Activated CD8-positive, alpha-beta memory T cell treated with anti-CD3 and anti-CD28 coated beads, Interleukin-2, amount 10 ng/mL, durations not matched to agents 7 days and 5 days (primary cell): Measurements from ENCODE around the gene TRAK1. TPM values are rescaled to one million over a fixed set of nuclear protein-coding genes. Genes with fewer than 3 reads are reported as not detected.

ENCODE experiments used
- ATAC-seq: fragments of 150-1000 bp; cut with Tn5 transposase; one replicate; pipeline ENCODE4 v1.10.0; 2021; ENCODE audit warnings: moderate library complexity
- CTCF ChIA-PET: fragments of 350-600 bp; sonication (Branson Sonifier 250); formaldehyde crosslinking; loops from one replicate; lab custom pipeline; 2021; ENCODE audit warnings: antibody characterized with exemption; lab: Charles Lee
- DNase-seq: peaks from one replicate; pipeline ENCODE4 v3.0.0-alpha.2; 2020
- H3K27ac Mint-ChIP-seq: one replicate; pipeline ENCODE4 v1.8.0; 2021; ENCODE audit warnings: mild to moderate bottlenecking, mixed read lengths
- H3K27me3 Mint-ChIP-seq: one replicate; pipeline ENCODE4 v1.8.0; 2021; ENCODE audit warnings: mixed read lengths
- H3K36me3 Mint-ChIP-seq: one replicate; pipeline ENCODE4 v1.8.0; 2021; ENCODE audit warnings: mild to moderate bottlenecking, mixed read lengths
- H3K4me1 Mint-ChIP-seq: one replicate; pipeline ENCODE4 v1.8.0; 2021; ENCODE audit warnings: mixed read lengths
- H3K4me3 Mint-ChIP-seq: one replicate; pipeline ENCODE4 v1.8.0; 2021; ENCODE audit warnings: mild to moderate bottlenecking, moderate library complexity, mixed read lengths
- H3K9me3 Mint-ChIP-seq: one replicate; pipeline ENCODE4 v1.8.0; 2022; ENCODE audit warnings: low read depth, mixed read lengths
- total RNA-seq, 2 experiments: library from RNA; stranded (reverse); gene quantifications; one replicate each; pipeline ENCODE4 v1.2.3, GENCODE V29; 2021

TRAK1 gene
- total RNA-seq, 2 experiments from 2014 or later = 27.3 to 31.1 TPM

DNA sequence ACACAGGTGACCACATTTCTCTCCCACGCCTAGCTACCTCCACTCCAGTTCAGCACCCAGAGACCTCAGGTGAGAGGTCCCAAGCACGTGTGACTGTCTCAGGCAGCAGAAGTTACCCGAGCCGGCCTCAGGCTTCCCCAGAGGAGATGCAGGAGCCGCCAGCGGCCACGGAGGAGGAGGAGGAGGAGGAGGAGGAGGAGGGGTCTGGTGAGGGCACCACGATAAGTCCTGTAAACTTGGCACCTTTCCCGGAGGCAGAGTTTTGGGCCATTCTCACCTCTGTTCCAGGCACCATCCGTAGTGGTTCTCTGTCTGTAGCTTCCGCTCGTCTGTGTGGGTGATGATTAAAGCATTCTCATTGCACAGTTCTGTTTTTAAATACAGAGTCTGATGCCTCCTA, 118.8 kb downstream of the TRAK1 start:
- Mint-ChIP-seq H3K27me3 (no peaks in the 10 kb centered on the region), H3K4me3 (no peak overlapping the region), H3K27ac (no peak overlapping the region), H3K9me3 (no peaks in the 10 kb centered on the region), H3K36me3 (peaks cover 14% of the 10 kb centered on the region), H3K4me1 (peaks cover 23% of the 10 kb centered on the region)
- DNase-seq (no peak), ATAC-seq (no peak)
- CTCF ChIA-PET = interaction anchor here (1.7 kb wide), 1 partner anchor 19 kb away, joined by 9 read pairs; no protein-coding TSS in a partner anchor

DNA sequence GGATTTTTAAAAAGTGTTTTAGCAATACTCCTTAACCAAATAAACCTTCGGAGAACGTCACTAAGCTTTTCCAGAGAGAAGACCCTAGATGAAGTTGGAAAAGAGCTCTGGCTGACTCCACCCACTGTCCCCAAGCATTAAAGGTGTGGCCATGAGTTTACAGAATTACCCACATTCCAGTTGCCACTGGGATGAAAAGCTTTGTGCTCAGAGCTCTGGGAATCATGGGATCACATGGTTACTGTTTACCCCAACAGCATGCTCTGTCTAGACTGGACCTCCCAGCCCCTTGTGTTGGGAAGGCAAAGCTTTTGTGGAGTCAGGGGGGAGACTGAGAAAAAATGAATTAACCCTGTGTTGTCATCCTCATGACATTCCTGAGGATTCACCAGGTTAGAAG, 119.6 kb downstream of the TRAK1 start:
- CTCF ChIA-PET = interaction anchor here (1.7 kb wide), 1 partner anchor 19 kb away, joined by 9 read pairs; no protein-coding TSS in a partner anchor
- Mint-ChIP-seq H3K4me3 (no peak overlapping the region), H3K4me1 (peaks cover 30% of the 10 kb centered on the region), H3K27ac (no peak overlapping the region), H3K36me3 (peaks cover 17% of the 10 kb centered on the region), H3K27me3 (no peaks in the 10 kb centered on the region), H3K9me3 (no peaks in the 10 kb centered on the region)
- ATAC-seq = no peak
- no peak for DNase-seq

DNA sequence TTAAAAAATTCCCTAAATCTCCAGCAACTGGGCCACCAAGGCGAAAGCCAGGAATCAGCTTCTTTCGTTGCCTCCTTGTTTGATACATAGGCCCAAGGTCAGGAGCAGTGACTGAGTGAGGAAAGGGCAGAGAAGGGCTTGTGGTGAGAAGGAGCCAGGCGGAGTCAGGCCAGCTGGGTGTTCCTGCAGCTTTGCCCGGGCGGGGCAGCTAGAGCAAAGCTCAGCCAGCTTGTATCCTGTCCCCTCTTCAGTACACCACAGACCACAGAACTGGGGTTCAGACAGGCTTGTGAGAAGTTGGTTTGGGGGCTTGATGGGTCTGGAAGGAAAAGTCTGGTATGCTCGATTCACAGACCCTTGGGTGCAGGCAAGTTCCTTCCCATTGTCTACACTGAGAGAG, 122.3 kb downstream of the TRAK1 start:
- no peaks in the 10 kb centered on the region for H3K9me3 Mint-ChIP-seq
- H3K4me1 Mint-ChIP-seq = peaks cover 51% of the 10 kb centered on the region
- H3K27ac Mint-ChIP-seq = peak overlapping the region; percentile 42
- H3K36me3 Mint-ChIP-seq = peaks cover 17% of the 10 kb centered on the region
- peak; percentile 67 for DNase-seq
- no peak overlapping the region for H3K4me3 Mint-ChIP-seq
- no peaks in the 10 kb centered on the region for H3K27me3 Mint-ChIP-seq
- ATAC-seq = peak; percentile 48
- CTCF ChIA-PET = interaction anchor here (5.4 kb wide), 1 partner anchor 22 kb away, joined by 28 read pairs; no protein-coding TSS in a partner anchor

DNA sequence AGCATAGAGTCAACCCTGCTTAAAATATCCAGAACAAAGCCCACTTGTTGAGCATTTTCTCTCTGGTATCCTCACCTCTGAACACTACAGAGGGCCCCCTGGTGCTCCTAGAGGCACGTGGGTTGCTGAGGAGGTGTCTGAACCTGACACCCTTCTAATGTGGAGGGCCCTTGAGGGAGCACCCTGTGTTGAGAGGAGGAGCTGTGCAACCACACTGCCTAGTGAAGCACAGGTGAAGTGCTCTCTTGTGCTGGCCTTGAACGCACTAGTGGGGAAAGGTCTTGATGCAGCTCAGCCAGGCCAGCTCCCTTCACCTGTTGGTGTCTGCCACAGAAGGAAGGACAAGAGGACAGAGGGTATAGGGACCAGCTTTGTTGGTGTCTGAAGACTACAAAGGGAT, 122.9 kb downstream of the TRAK1 start:
- H3K27ac Mint-ChIP-seq = peak overlapping the region; percentile 8
- H3K27me3 Mint-ChIP-seq = no peaks in the 10 kb centered on the region
- H3K36me3 Mint-ChIP-seq = peaks cover 17% of the 10 kb centered on the region
- peaks cover 51% of the 10 kb centered on the region for H3K4me1 Mint-ChIP-seq
- H3K9me3 Mint-ChIP-seq = no peaks in the 10 kb centered on the region
- H3K4me3 Mint-ChIP-seq = no peak overlapping the region
- ATAC-seq = peak; percentile 34
- DNase-seq = peak; percentile 47
- CTCF ChIA-PET = interaction anchor here (1.1 to 5.4 kb wide), 3 partner anchors 15 to 229 kb away, joined by 3 to 28 read pairs (median 3); no protein-coding TSS in a partner anchor

DNA sequence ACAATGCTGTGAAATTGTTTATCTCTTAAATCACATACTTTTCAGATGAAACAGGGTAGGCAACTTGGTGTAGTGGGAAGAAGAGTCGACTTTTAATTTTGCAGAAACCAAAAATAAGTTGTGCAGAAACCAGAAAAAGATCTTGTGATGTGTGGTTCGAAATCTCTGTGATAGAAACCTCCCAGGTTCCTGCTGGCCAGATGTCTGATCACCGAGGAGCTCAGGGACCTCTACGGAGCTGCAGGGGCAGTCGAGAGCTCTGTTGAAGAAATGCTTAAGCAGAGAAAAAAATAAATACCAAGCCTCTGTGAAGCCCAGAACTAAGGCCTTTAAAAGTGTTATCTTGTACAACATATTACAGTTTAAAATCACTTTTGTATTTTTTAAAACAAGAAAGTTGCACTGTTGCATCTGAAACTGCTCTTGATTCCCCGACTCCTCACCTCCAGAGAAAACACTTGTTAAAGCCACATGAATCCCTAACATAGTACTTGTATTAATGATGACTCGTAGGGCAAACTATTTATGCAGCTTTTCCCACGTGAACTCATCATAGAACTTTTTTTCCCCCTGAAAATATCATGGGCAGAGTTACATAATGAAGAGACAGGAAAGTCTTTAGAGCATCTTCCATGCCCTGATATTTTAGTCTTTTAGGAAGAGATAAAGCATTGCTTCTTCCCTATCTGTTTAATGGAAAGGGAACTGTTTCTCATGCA, 123.6 kb downstream of the TRAK1 start:
- H3K4me1 Mint-ChIP-seq = peaks cover 51% of the 10 kb centered on the region
- peak overlapping the region; percentile 25 for H3K27ac Mint-ChIP-seq
- H3K36me3 Mint-ChIP-seq = peaks cover 13% of the 10 kb centered on the region
- no peak for DNase-seq
- no peak overlapping the region for H3K4me3 Mint-ChIP-seq
- no peak for ATAC-seq
- H3K9me3 Mint-ChIP-seq = no peaks in the 10 kb centered on the region
- CTCF ChIA-PET = interaction anchor here (1.1 to 5.4 kb wide), 3 partner anchors 15 to 229 kb away, joined by 3 to 28 read pairs (median 3); no protein-coding TSS in a partner anchor
- H3K27me3 Mint-ChIP-seq = no peaks in the 10 kb centered on the region

DNA sequence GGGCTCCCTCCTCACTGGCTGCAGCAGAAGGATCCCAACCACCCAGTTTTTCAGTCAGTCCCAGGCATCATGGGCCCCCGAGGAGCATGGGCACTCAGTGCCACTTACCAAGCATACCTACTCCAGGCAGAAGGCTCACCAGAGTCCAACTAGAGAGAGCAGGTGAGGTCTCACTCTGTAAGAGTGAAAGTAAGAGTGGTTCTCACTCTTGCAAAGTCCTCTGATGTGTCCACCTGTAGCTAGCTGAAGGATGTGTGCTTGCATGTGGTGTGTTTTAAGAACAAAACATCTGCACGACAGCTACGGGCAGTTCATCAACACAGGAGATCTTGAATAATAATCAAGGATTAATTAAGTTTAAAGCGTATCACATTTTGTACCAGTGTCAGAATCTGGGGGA, 125.1 kb downstream of the TRAK1 start:
- Mint-ChIP-seq H3K27ac (peak overlapping the region; percentile 31), H3K27me3 (no peaks in the 10 kb centered on the region), H3K9me3 (no peaks in the 10 kb centered on the region), H3K36me3 (peaks cover 12% of the 10 kb centered on the region), H3K4me3 (no peak overlapping the region), H3K4me1 (peaks cover 51% of the 10 kb centered on the region)
- CTCF ChIA-PET = interaction anchor here (0.6 to 5.4 kb wide), 3 partner anchors 25 to 1571 kb away, joined by 3 to 28 read pairs (median 3); no protein-coding TSS in a partner anchor
- no peak for DNase-seq
- peak; percentile 41 for ATAC-seq

DNA sequence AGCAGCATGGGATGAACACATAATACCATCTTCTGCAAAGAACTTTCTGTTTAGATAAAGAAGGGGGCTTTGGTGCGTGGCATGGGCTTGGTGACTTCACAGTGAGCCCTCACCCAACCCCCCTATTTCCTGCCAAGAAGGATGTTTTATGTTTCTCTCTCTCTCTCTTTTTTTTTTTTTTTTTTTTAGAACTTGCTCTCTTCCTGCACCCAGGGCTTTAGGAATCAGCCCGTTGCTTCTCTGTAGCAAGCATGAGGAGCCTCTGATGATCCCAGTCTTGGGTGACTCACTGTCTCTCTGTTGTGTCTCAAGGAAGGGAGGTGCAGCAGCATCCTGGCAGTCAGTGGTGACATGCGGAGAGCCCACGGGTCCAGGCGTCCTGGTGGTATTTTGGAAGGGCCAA, 125.8 kb downstream of the TRAK1 start:
- ATAC-seq = peak; percentile 38
- Mint-ChIP-seq H3K4me1 (peaks cover 51% of the 10 kb centered on the region), H3K27ac (peak overlapping the region; percentile 31), H3K27me3 (no peaks in the 10 kb centered on the region), H3K4me3 (peak overlapping the region; percentile 3), H3K36me3 (peaks cover 6% of the 10 kb centered on the region), H3K9me3 (no peaks in the 10 kb centered on the region)
- DNase-seq = no peak
- CTCF ChIA-PET = interaction anchor here (0.6 to 5.4 kb wide), 3 partner anchors 26 to 1572 kb away, joined by 3 to 28 read pairs (median 3); no protein-coding TSS in a partner anchor

DNA sequence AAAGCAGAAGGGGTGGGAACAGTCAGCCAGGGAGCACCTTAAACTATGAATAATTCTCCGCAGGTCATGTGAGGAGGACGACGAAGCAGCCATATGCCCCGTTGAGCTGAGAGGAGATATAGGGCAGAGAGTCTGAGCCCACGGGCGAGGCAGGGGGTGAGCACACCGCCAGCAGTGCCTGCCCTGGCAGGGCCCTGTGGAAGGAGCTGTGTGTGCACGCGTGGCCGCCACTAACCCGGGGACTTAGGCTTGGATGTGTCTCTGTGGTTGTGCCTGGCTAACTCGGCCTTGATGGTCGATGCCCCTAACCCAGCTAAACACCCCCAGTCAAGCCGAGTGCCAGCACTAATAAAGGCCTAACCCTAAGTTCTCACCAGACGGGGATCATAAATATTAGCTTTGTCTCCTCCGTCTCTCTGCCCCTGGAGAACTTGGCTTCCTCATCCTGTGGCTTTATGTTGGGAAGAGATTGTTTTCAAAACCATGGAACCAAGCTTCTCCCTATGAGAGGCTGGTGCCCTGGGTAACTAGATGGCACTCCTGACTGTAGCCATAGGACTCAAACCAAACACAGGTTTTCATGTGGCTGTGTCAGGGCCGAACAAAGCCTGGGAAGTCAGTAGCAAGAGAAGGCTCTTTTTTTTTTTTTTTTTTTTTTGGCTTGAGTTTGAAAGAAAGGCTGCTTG, 129.4 kb downstream of the TRAK1 start:
- CTCF ChIA-PET = no interaction called here

DNA sequence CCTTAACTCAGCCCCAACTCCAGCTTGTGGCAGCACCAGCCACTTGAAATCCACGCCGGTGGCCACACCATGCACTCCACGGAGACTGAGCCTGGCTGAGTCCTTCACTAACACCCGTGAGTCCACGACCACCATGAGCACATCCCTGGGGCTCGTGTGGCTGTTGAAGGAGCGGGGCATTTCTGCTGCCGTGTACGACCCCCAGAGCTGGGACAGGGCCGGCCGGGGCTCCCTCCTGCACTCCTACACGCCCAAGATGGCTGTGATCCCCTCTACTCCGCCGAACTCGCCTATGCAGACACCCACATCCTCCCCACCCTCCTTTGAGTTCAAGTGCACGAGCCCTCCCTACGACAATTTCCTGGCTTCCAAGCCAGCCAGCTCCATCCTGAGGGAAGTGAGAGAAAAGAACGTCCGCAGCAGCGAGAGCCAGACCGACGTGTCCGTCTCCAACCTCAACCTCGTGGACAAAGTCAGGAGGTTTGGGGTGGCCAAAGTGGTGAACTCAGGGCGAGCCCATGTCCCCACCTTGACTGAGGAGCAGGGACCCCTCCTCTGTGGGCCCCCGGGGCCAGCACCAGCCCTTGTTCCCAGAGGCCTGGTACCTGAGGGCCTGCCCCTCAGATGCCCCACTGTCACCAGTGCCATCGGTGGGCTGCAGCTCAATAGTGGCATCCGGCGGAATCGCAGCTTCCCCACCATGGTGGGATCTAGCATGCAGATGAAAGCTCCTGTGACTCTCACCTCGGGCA, 132.0 kb downstream of the TRAK1 start:
- H3K9me3 Mint-ChIP-seq = no peaks in the 10 kb centered on the region
- H3K4me3 Mint-ChIP-seq = no peak overlapping the region
- peaks cover 7% of the 10 kb centered on the region for H3K36me3 Mint-ChIP-seq
- DNase-seq (no peak), ATAC-seq (no peak)
- peaks cover 12% of the 10 kb centered on the region for H3K4me1 Mint-ChIP-seq
- no peaks in the 10 kb centered on the region for H3K27me3 Mint-ChIP-seq
- no peak overlapping the region for H3K27ac Mint-ChIP-seq
- CTCF ChIA-PET = no interaction called here

More for the DNA sequence above, 129.4 kb downstream of the TRAK1 start:
- H3K27ac Mint-ChIP-seq = no peak overlapping the region
- no peak overlapping the region for H3K4me3 Mint-ChIP-seq
- H3K4me1 Mint-ChIP-seq = peaks cover 22% of the 10 kb centered on the region
- no peaks in the 10 kb centered on the region for H3K27me3 Mint-ChIP-seq
- ATAC-seq (no peak), DNase-seq (no peak)
- H3K36me3 Mint-ChIP-seq = peaks cover 4% of the 10 kb centered on the region
- H3K9me3 Mint-ChIP-seq = no peaks in the 10 kb centered on the region

DNA sequence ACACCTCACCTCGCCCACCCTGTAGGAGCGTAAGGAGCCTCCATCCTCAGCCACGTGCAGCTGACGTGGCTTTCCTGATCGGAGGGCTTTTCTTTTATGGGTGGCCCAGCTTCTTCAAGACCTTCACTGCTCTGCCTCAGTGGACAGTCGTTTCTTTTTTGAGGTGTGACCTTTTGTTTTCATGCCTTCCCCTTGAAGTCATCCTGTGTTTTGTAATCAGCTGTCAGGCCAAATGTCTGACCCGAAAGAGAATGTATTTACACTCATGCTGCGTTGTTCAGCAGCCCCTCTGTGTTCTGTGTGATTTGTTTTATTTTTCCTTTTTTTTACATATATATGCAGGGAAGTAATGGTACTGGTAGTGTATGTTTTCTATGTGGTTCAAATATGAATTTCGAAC, 133.0 kb downstream of the TRAK1 start:
- peaks cover 13% of the 10 kb centered on the region for H3K4me1 Mint-ChIP-seq
- CTCF ChIA-PET = no interaction called here
- peaks cover 2% of the 10 kb centered on the region for H3K27me3 Mint-ChIP-seq
- H3K9me3 Mint-ChIP-seq = no peaks in the 10 kb centered on the region
- ATAC-seq = no peak
- no peak for DNase-seq
- H3K36me3 Mint-ChIP-seq = peaks cover 7% of the 10 kb centered on the region
- H3K4me3 Mint-ChIP-seq = no peak overlapping the region
- H3K27ac Mint-ChIP-seq = no peak overlapping the region

DNA sequence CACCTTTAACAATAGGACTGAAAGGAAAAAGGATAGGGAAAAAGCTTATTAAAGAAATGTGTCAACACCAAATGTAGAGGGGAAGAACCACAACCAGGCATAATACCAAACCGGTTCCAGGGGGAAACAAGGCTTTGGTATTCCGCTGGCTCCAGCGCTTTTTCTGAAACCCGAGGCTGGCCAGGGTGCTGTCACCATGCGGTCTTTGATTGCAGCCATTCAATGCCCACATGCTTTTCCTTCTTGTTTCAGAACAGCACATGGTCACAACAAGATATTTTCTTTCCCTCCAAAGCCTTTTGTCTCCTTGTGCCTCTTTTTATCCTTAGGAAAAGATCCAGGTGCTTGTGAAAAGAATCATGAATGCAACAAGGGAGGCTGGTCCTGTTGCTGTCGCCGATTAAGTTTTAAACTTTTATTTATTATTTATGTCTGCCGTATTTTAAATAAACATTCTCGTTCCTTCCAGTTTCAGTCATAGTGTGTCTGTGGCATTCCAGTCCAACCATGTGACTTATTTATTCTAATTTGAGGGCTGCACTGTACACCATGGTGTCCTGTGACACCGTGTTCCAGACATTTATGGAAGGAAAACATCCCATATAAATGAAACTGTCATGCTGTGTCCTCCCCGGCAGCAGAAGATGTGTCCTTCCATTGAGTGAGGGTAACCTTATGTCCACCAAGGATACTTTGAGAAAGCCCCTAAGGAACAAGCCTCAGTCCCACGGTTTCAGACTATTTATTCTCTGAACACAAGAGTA, 133.7 kb downstream of the TRAK1 start:
- peaks cover 13% of the 10 kb centered on the region for H3K4me1 Mint-ChIP-seq
- no peak overlapping the region for H3K4me3 Mint-ChIP-seq
- H3K27ac Mint-ChIP-seq = no peak overlapping the region
- peaks cover 7% of the 10 kb centered on the region for H3K36me3 Mint-ChIP-seq
- CTCF ChIA-PET = no interaction called here
- ATAC-seq = no peak
- H3K27me3 Mint-ChIP-seq = peaks cover 8% of the 10 kb centered on the region
- H3K9me3 Mint-ChIP-seq = no peaks in the 10 kb centered on the region
- DNase-seq = no peak

DNA sequence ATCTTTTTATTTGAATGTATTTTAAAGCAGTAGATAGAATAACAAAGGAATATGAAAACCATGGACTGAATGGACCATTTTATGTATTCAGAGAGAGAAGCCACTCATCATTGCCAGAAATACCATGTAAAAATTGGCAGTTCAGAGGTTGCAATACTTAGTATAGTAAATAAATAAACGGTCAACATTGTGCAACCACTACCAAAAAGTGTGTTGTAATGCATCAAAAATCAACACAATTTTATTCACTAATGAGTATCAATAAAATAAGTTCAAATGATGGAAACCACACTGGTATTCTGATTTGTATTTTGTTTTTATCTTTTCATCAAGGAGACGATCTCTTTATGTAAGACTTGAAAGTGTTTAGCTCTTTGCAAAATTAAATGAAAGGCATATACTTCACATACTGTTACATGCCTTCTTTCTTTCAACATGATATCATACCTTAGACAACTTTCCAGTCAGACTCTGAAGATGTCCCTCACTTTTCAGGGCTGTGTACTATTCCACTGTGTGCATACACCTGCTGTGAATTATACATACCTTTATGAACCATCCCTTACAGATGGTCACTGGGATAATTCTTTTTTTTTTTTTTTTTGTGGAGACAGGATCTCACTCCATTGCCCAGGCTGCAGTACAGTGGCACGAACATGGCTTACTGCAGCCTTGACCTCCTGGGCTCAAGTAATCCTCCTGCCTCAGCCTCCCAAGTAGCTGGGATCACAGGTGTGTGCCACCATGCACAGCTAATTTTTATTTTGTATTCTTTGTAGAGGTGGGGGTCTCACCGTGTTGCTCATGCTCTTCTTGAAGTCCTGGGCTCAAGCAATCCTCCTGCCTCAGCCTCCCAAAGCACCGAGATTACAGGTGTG, 134.6 kb downstream of the TRAK1 start:
- Mint-ChIP-seq H3K9me3 (no peaks in the 10 kb centered on the region), H3K4me3 (no peak overlapping the region), H3K27ac (no peak overlapping the region), H3K4me1 (peaks cover 13% of the 10 kb centered on the region), H3K36me3 (peaks cover 6% of the 10 kb centered on the region), H3K27me3 (peaks cover 8% of the 10 kb centered on the region)
- CTCF ChIA-PET = no interaction called here
- ATAC-seq (no peak), DNase-seq (no peak)
